ENCODE measurements around the gene ZNF408. TPM values are rescaled to one million over a fixed set of nuclear protein-coding genes. Genes with fewer than 3 reads are reported as not detected.

Gene ZNF408
- total RNA-seq, 1 experiment from 2014 or later = 19.8 TPM

DNA sequence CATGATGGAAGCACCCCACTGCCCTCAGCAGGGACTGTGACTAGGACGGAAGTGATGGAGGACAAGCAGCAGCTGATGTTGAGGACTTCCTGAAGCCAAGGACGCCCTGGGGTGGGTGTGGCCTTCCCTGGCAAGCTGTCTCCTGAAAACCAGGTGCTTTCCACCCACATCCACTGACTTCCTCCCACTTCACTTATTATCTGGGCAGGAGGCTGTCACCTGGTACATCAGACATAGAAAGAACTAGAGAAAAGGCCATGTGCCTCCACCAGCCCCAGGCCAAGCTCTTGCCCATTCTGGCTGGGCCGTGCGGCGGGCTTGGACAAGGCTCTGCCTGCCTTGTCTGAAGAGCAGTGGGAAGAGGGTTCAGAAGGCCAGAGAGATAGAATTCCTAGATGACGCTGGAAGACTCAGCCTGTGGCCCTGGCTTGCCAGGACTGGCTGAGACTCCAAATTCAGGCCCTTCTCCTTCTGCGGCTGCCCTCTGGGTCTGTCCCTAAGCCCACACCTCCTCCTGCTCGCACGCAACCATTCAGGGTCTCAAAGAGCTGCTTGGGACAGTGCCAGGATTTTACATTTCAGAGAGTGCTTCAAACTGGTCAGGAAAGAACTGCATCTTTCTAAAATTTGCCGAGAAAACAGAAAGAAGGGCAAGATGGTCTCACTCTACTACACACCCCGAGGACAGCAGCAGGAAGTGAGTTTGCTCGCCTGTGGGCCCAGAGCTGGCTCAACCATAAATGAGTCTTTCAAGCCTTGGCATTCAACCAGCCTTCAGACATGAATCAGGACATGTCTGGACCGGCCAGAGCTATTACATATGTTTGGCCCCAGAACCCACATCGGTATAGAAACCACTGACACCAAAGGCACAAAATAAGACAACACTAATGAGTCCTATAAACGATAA lies 13.7 kb upstream of the ZNF408 start:
- no peak for ATAC-seq
- CTCF ChIA-PET = no interaction called here
- H3K27ac ChIP-seq (ENCODE audit: low read length) = no peak overlapping the region

GRCh38 chr11:46690702-46691101 lies 10.1 kb upstream of the ZNF408 start:
- H3K27ac ChIP-seq (ENCODE audit: low read length) = no peak overlapping the region
- H3K4me3 ChIP-seq (ENCODE audit: low read depth in 2 of 2, low read length in 2 of 2) = no peak overlapping the region
- in situ Hi-C loops (cut with HindIII; ENCODE audit: low pct_unique_long_range_greater_than_20kb, low sequenced_read_pairs) = no loop called here
- no peaks in the 10 kb centered on the region for H3K36me3 ChIP-seq (ENCODE audit: control insufficient read depth, insufficient read depth, low read length)
- intact Hi-C loops (cut with micrococcal nuclease; ENCODE audit: unreplicated experiment) = no loop called here
- H3K9me3 ChIP-seq (ENCODE audit: control insufficient read depth, insufficient read depth, low read depth, low read length) = no peaks in the 10 kb centered on the region
- ChIA-PET POLR2A (interaction anchor here (0.7 kb wide), 1 partner anchor 71 kb away, joined by 3 read pairs; no protein-coding TSS in a partner anchor), CTCF (no interaction called here)
- no peaks in the 10 kb centered on the region for H3K4me1 ChIP-seq (ENCODE audit: control insufficient read depth, insufficient read depth, low read length)
- ATAC-seq (no peak), DNase-seq (ENCODE audit: low read depth, low spot score) (no peak)
- TF ChIP-seq POLR2AphosphoS5 (IDR thresholded peaks at IDR 0.05; ENCODE audit: low read depth, low read length) = no peak
- TF ChIP-seq, protein P1, sequence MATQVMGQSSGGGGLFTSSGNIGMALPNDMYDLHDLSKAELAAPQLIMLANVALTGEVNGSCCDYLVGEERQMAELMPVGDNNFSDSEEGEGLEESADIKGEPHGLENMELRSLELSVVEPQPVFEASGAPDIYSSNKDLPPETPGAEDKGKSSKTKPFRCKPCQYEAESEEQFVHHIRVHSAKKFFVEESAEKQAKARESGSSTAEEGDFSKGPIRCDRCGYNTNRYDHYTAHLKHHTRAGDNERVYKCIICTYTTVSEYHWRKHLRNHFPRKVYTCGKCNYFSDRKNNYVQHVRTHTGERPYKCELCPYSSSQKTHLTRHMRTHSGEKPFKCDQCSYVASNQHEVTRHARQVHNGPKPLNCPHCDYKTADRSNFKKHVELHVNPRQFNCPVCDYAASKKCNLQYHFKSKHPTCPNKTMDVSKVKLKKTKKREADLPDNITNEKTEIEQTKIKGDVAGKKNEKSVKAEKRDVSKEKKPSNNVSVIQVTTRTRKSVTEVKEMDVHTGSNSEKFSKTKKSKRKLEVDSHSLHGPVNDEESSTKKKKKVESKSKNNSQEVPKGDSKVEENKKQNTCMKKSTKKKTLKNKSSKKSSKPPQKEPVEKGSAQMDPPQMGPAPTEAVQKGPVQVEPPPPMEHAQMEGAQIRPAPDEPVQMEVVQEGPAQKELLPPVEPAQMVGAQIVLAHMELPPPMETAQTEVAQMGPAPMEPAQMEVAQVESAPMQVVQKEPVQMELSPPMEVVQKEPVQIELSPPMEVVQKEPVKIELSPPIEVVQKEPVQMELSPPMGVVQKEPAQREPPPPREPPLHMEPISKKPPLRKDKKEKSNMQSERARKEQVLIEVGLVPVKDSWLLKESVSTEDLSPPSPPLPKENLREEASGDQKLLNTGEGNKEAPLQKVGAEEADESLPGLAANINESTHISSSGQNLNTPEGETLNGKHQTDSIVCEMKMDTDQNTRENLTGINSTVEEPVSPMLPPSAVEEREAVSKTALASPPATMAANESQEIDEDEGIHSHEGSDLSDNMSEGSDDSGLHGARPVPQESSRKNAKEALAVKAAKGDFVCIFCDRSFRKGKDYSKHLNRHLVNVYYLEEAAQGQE (IDR thresholded peaks at IDR 0.05; ENCODE audit: insufficient read depth in 1 of 2, low read depth in 2 of 2, low read length in 1 of 2) = no peak
- H3K27me3 ChIP-seq (ENCODE audit: control insufficient read depth, insufficient read depth, low read length) = no peaks in the 10 kb centered on the region
- BruUV-seq (replicated peaks) = no TSS peak

More for the DNA sequence above, 13.7 kb upstream of the ZNF408 start:
- POLR2A ChIA-PET = no interaction called here
- intact Hi-C loops (cut with micrococcal nuclease; ENCODE audit: unreplicated experiment) = no loop called here
- in situ Hi-C loops (cut with HindIII; ENCODE audit: low pct_unique_long_range_greater_than_20kb, low sequenced_read_pairs) = no loop called here
- H3K9me3 ChIP-seq (ENCODE audit: control insufficient read depth, insufficient read depth, low read depth, low read length) = no peaks in the 10 kb centered on the region
- peaks cover 9% of the 10 kb centered on the region; the same call in 1 of the 2 replicates for H3K4me1 ChIP-seq (ENCODE audit: control insufficient read depth, insufficient read depth, low read length)
- no peak for TF ChIP-seq SIN3A (IDR thresholded peaks at IDR 0.05; ENCODE audit: borderline replicate concordance, insufficient read depth, low read depth, low read length)
- TF ChIP-seq, protein P1 (IDR thresholded peaks at IDR 0.05; ENCODE audit: insufficient read depth in 1 of 2, low read depth in 2 of 2, low read length in 1 of 2) = no peak
- no peak for TF ChIP-seq POLR2AphosphoS5 (IDR thresholded peaks at IDR 0.05; ENCODE audit: low read depth, low read length)
- TF ChIP-seq, protein P2, sequence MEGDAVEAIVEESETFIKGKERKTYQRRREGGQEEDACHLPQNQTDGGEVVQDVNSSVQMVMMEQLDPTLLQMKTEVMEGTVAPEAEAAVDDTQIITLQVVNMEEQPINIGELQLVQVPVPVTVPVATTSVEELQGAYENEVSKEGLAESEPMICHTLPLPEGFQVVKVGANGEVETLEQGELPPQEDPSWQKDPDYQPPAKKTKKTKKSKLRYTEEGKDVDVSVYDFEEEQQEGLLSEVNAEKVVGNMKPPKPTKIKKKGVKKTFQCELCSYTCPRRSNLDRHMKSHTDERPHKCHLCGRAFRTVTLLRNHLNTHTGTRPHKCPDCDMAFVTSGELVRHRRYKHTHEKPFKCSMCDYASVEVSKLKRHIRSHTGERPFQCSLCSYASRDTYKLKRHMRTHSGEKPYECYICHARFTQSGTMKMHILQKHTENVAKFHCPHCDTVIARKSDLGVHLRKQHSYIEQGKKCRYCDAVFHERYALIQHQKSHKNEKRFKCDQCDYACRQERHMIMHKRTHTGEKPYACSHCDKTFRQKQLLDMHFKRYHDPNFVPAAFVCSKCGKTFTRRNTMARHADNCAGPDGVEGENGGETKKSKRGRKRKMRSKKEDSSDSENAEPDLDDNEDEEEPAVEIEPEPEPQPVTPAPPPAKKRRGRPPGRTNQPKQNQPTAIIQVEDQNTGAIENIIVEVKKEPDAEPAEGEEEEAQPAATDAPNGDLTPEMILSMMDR (IDR thresholded peaks at IDR 0.05) = no peak
- no peaks in the 10 kb centered on the region; the same call in 1 of the 2 replicates for H3K36me3 ChIP-seq (ENCODE audit: control insufficient read depth, insufficient read depth, low read length)
- no TSS peak for BruUV-seq (replicated peaks)
- no peaks in the 10 kb centered on the region for H3K27me3 ChIP-seq (ENCODE audit: control insufficient read depth, insufficient read depth, low read length)
- no peak overlapping the region for H3K4me3 ChIP-seq (ENCODE audit: low read depth in 2 of 2, low read length in 2 of 2)
- DNase-seq (ENCODE audit: low read depth, low spot score) = no peak

Measured in Panc1 (cell line).